Measurements from ENCODE around the gene TMEM117. TPM values are rescaled to one million over a fixed set of nuclear protein-coding genes. Genes with fewer than 3 reads are reported as not detected.

Gene TMEM117
- total and polyA plus RNA-seq, 11 donors: 3.7 to 13.5 (median 7.3) TPM

DNA sequence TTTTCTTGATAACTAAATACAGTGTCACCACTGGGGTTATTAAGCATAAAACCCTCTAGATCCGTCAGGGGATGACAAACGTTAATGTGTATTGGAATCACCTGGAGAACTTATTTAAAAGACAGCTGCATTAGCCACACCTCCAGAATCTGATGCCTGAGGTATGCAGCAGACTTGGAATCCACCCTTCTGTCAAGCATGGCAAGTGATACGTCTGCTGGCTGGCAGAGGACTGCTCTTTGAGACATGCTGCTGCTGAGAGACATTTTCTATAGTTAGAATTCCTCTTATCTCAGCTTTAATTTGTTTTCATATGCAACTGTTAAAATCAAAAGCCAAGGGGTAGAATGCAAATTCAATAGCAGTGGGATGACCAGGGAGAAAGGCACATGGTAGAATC lies 544.0 kb downstream of the TMEM117 start:
- Histone ChIP-seq H3K36me3 (peaks cover 0 to 2% (median 0%) of the 10 kb centered on the region in 9 donors), H3K4me3 (no peak overlapping the region), H3K27ac (no peak overlapping the region), H3K27me3 (no peaks in the 10 kb centered on the region), H3K4me1 (peaks cover 0 to 5% (median 0%) of the 10 kb centered on the region in 12 donors), H3K9me3 (no peaks in the 10 kb centered on the region)
- ATAC-seq (peak in 2 of 4 donors; percentile 45 to 51), DNase-seq (no peak)
- TF ChIP-seq POLR2A (IDR thresholded peaks at IDR 0.05): no peak
- TF ChIP-seq, protein P1, sequence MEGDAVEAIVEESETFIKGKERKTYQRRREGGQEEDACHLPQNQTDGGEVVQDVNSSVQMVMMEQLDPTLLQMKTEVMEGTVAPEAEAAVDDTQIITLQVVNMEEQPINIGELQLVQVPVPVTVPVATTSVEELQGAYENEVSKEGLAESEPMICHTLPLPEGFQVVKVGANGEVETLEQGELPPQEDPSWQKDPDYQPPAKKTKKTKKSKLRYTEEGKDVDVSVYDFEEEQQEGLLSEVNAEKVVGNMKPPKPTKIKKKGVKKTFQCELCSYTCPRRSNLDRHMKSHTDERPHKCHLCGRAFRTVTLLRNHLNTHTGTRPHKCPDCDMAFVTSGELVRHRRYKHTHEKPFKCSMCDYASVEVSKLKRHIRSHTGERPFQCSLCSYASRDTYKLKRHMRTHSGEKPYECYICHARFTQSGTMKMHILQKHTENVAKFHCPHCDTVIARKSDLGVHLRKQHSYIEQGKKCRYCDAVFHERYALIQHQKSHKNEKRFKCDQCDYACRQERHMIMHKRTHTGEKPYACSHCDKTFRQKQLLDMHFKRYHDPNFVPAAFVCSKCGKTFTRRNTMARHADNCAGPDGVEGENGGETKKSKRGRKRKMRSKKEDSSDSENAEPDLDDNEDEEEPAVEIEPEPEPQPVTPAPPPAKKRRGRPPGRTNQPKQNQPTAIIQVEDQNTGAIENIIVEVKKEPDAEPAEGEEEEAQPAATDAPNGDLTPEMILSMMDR (IDR thresholded peaks at IDR 0.05): no peak
- intact Hi-C loops (cut with DNase I): no loop called here
- WGBS, 4 donors: 30 to 48% (median 37%) methylated on average over 3 of the region's 3 CpGs

DNA sequence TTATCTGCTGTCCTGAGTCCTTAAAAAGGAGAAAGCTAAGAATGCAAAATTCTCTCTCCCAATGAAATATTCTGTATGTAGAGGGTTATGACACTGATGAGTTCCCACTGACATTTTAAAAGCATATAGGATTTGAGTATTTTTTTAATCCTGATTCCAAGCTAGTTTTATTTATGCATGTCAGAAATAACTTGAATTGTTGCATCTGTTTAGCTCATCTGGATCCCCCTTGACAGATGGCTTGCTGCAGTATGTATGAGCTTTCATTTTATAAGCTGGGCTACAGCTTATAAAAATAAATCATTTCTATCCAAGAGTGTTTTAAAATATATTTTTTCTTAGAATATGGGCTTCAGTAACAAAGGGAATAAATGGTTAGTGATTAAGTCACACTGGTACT lies 545.0 kb downstream of the TMEM117 start:
- Histone ChIP-seq H3K27me3 (no peaks in the 10 kb centered on the region), H3K4me3 (no peak overlapping the region), H3K9me3 (no peaks in the 10 kb centered on the region), H3K36me3 (peaks cover 0 to 2% (median 0%) of the 10 kb centered on the region in 9 donors), H3K4me1 (peaks cover 0 to 5% (median 0%) of the 10 kb centered on the region in 12 donors), H3K27ac (no peak overlapping the region)
- no peak for DNase-seq
- intact Hi-C loops (cut with DNase I): no loop called here
- ATAC-seq: no peak
- no peak for TF ChIP-seq POLR2A (IDR thresholded peaks at IDR 0.05)
- TF ChIP-seq, protein P1 (IDR thresholded peaks at IDR 0.05): no peak

DNA sequence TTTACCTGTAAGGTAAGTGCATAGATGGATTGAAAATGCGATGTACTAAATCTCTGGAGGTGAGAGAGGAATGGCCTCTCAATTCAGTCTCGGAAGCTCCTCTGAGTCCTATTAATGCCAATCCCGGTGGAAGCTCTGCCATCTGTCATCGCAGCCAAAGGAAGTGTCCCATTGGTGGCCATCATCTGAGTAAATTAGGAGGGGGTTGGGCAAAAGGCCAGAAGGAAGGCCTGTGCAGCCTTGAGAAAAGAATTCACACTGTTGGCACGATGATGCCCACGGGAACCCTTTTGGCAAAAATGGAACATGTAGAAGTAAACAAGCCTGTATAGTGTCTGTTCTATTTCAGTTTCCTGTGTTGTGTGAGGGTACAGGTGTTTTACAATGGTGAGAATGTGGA lies 545.5 kb downstream of the TMEM117 start:
- intact Hi-C loops (cut with DNase I): no loop called here
- TF ChIP-seq, protein P1 (IDR thresholded peaks at IDR 0.05): no peak
- no peak for TF ChIP-seq POLR2A (IDR thresholded peaks at IDR 0.05)
- DNase-seq (no peak), ATAC-seq (no peak)
- Histone ChIP-seq H3K9me3 (no peaks in the 10 kb centered on the region), H3K4me3 (no peak overlapping the region), H3K27ac (no peak overlapping the region), H3K36me3 (peaks cover 0 to 2% (median 0%) of the 10 kb centered on the region in 9 donors), H3K4me1 (peaks cover 0 to 5% (median 0%) of the 10 kb centered on the region in 12 donors), H3K27me3 (no peaks in the 10 kb centered on the region)
- 84 to 89% (median 88%) methylated on average over 6 of the region's 6 CpGs for WGBS, 4 donors

DNA sequence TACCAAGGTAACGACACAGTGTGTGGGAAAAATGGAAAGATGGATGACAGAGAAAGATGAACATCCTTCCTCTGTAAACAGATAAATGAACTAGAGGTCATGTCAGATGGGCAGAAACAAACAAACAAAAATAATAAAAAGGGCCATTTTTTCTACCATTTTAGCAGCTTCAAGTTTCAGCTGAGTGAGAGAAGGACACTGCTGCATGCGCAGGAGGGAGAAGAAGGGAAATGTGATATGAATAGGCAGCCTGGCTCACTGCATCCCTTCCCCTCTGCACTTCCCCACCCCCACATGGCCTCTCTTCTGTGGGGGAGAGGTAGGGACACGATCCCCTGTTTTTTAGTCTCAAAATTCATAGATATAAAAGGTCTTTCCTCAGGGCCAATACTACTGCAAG lies 548.3 kb downstream of the TMEM117 start:
- Histone ChIP-seq H3K36me3 (peaks cover 0 to 4% (median 0%) of the 10 kb centered on the region in 9 donors), H3K27ac (no peak overlapping the region), H3K9me3 (no peaks in the 10 kb centered on the region), H3K4me1 (peaks cover 0 to 5% (median 0%) of the 10 kb centered on the region in 12 donors), H3K27me3 (no peaks in the 10 kb centered on the region), H3K4me3 (no peak overlapping the region)
- WGBS, 4 donors: 68 to 82% (median 74%) methylated on average over 3 of the region's 3 CpGs
- TF ChIP-seq, protein P1 (IDR thresholded peaks at IDR 0.05): no peak
- TF ChIP-seq POLR2A (IDR thresholded peaks at IDR 0.05): no peak
- intact Hi-C loops (cut with DNase I): no loop called here
- DNase-seq (no peak), ATAC-seq (no peak)
